Heart left ventricle (tissue), 13 donors: ENCODE data around the gene PLEKHN1.

Experiments used
- CTCF ChIP-seq, 12 donors: fragments of 200-600 bp; sonication (generic) in 4 of 12; IDR thresholded peaks; one replicate each; pipeline versions ENCODE4 v1.5.0 to v1.8.0; 2018 to 2022; ENCODE audit warnings: antibody characterized with exemption in 12 of 12, mild to moderate bottlenecking in 5 of 12
- POLR2A ChIP-seq, 2 donors: fragments of 450-650 bp; IDR thresholded peaks; one replicate each; pipeline ENCODE4 v1.6.1; 2017; ENCODE audit warnings: antibody characterized with exemption in 2 of 2, mild to moderate bottlenecking in 2 of 2, moderate library complexity in 2 of 2
- donor health status: ischemic (EF 13 %, LVEDD 7.1; RV severe dilation, severe dysfunction).
- donor health status: DM: no; HTN: yes; CAD: no.
- donor health status: DM: no; HTN: no; CAD: no.
- donor health status: ischemic (EF 25% LVEDD 6.9; RV normal size, moderate dysfunction).
- donor health status: ischemic (EF 25% LVEDD 5.7; RV mildly dilated, moderate dysfunction).
- donor health status: ischemic (EF 35%, LVEDD 5.7; RV mildly dilated, moderate dysfunction).
- donor health status: nonischemic (EF 11% LVEDD 7.7; RV severe dilation, severe dysfunction).
- donor health status: DM: yes; HTN: yes; CAD: no.
- donor health status: PGD.
- donor health status: ischemic (EF 29% LVEDD 5.4; RV normal size, mild dysfunction).
- donor health status: nonischemic (EF 23%, LVEDD 6.1; RV moderate dilation, normal function).

DNA sequence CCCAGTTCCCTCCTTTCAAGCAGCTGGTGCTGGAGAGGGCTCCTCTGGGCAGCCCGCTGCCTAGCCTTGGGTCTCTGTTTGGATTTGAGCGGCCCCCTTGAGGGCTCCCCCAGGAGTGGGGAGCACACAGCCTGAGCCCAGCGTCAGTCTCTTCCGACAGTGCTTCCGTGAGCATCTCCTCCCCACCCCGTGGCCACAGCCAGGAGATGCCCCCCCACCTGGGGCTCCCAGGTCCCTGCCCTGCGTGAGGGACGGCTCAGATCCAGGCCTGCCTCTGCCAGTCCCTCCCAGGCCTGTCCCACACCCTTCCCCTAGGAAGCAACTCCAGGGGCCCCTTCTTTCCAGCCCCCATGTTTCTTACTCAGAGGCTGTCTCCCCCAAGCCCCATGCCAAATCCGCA, 39.0 kb upstream of the PLEKHN1 start:
- TF ChIP-seq CTCF (IDR thresholded peaks at IDR 0.05), result no peak
- TF ChIP-seq POLR2A (IDR thresholded peaks at IDR 0.05), result no peak
